WTC11 (cell line): ENCODE measurements around the gene WFDC12. TPM values are rescaled to one million over a fixed set of nuclear protein-coding genes. Genes with fewer than 3 reads are reported as not detected.

Experiments used
- ATAC-seq: fragments of 200-7000 bp; cut with Tn5 transposase; 2 replicates; pipeline ENCODE4 v1.10.0; 2021; ENCODE audit warnings: mild to moderate bottlenecking, moderate library complexity
- CTCF ChIA-PET: fragments of 300-600 bp; sonication (Branson Sonifier 250); formaldehyde crosslinking; loops from one replicate; lab custom pipeline; 2021; ENCODE audit warnings: antibody characterized with exemption; lab: Charles Lee
- POLR2A ChIA-PET: fragments of 350-600 bp; sonication (Branson Sonifier 250); formaldehyde crosslinking; loops from one replicate; lab custom pipeline; 2021; ENCODE audit warnings: antibody characterized with exemption; lab: Charles Lee
- DNase-seq: peaks from one replicate; pipeline ENCODE4 v3.0.0; 2021; ENCODE audit warnings: low spot score
- H3K27ac Mint-ChIP-seq: 2 replicates; pipeline ENCODE4 v1.8.0; 2021; ENCODE audit warnings: mixed read lengths
- H3K27me3 Mint-ChIP-seq: 2 replicates; pipeline ENCODE4 v1.8.0; 2021; ENCODE audit warnings: low read depth, mild to moderate bottlenecking, moderate library complexity, mixed read lengths
- H3K36me3 Mint-ChIP-seq: 2 replicates; pipeline ENCODE4 v1.8.0; 2021; ENCODE audit warnings: mixed read lengths
- H3K4me1 Mint-ChIP-seq: 2 replicates; pipeline ENCODE4 v1.8.0; 2022; ENCODE audit warnings: mixed read lengths
- H3K4me3 Mint-ChIP-seq: 2 replicates; pipeline ENCODE4 v1.8.0; 2021; ENCODE audit warnings: mild to moderate bottlenecking, moderate library complexity, mixed read lengths
- H3K9me3 Mint-ChIP-seq: 2 replicates; pipeline ENCODE4 v1.8.0; 2021; ENCODE audit warnings: mixed read lengths
- ELF4 ChIP-seq: sonication (generic); formaldehyde crosslinking; IDR thresholded peaks from 2 replicates; pipeline ENCODE4 v1.8.1; 2022; ENCODE audit warnings: low read depth, mild to moderate bottlenecking, moderate library complexity, missing genetic modification reagents
- GTF2I ChIP-seq: fragments of 250-450 bp; sonication (Bioruptor Pico); conservative IDR thresholded peaks from 2 replicates; pipeline ENCODE4 v1.4.0; 2021; ENCODE audit warnings: mild to moderate bottlenecking
- NFYB ChIP-seq: sonication (generic); formaldehyde crosslinking; conservative IDR thresholded peaks from 2 replicates; pipeline ENCODE4 v1.8.0; 2022; ENCODE audit warnings: low read depth, missing genetic modification reagents
- NR1H2 ChIP-seq: sonication (generic); formaldehyde crosslinking; IDR thresholded peaks from 2 replicates; pipeline ENCODE4 v1.9.0; 2021; ENCODE audit warnings: mild to moderate bottlenecking, moderate library complexity, missing genetic modification reagents
- PRRX2 ChIP-seq: fragments of 250-450 bp; sonication (Bioruptor Pico); IDR thresholded peaks from 2 replicates; pipeline ENCODE4 v1.8.0; 2021; ENCODE audit warnings: mild to moderate bottlenecking
- ZBTB21 ChIP-seq: sonication (generic); formaldehyde crosslinking; IDR thresholded peaks from 2 replicates; pipeline ENCODE4 v1.8.1; 2023; ENCODE audit warnings: mild to moderate bottlenecking, missing genetic modification reagents, borderline replicate concordance
- ZNF138 ChIP-seq: sonication (generic); formaldehyde crosslinking; conservative IDR thresholded peaks from 2 replicates; pipeline ENCODE4 v1.8.1; 2022; ENCODE audit warnings: mild to moderate bottlenecking, moderate library complexity, missing genetic modification reagents
- ZNF317 ChIP-seq: sonication (generic); formaldehyde crosslinking; IDR thresholded peaks from 2 replicates; pipeline ENCODE4 v1.8.1; 2023; ENCODE audit warnings: low read depth, mild to moderate bottlenecking, moderate library complexity, missing genetic modification reagents, borderline replicate concordance
- ZNF396 ChIP-seq: fragments of 250-450 bp; sonication (Bioruptor Pico); IDR thresholded peaks from 2 replicates; pipeline ENCODE4 v1.8.0; 2021; ENCODE audit warnings: mild to moderate bottlenecking, moderate library complexity, borderline replicate concordance
- total RNA-seq: library from RNA; stranded (reverse); gene quantifications from 3 replicates; pipeline ENCODE4 v1.2.3, GENCODE V29; 2021
- TF ChIP-seq, protein P1 (sequence below): sonication (generic); formaldehyde crosslinking; IDR thresholded peaks from 2 replicates; pipeline ENCODE4 v1.8.0; 2023; ENCODE audit warnings: missing genetic modification reagents, mild to moderate bottlenecking, borderline replicate concordance
- TF ChIP-seq, protein P2 (sequence below): sonication (generic); formaldehyde crosslinking; IDR thresholded peaks from 2 replicates; pipeline ENCODE4 v1.8.1; 2022; ENCODE audit warnings: mild to moderate bottlenecking, missing genetic modification reagents, moderate library complexity, borderline replicate concordance
- TF ChIP-seq, protein P3 (sequence below): sonication (generic); formaldehyde crosslinking; IDR thresholded peaks from 2 replicates; pipeline ENCODE4 v1.8.1; 2022; ENCODE audit warnings: mild to moderate bottlenecking, moderate library complexity, missing genetic modification reagents
- TF ChIP-seq, protein P4 (sequence below): fragments of 250-450 bp; sonication (Bioruptor Pico); IDR thresholded peaks from 2 replicates; pipeline ENCODE4 v1.9.0; 2021; ENCODE audit warnings: mild to moderate bottlenecking, borderline replicate concordance
- TF ChIP-seq, protein P5 (sequence below): sonication (generic); formaldehyde crosslinking; IDR thresholded peaks from 2 replicates; pipeline ENCODE4 v1.8.1; 2023; ENCODE audit warnings: mild to moderate bottlenecking, moderate library complexity, missing genetic modification reagents

WFDC12 gene
- total RNA-seq, 1 experiment from 2014 or later, result not detected

DNA sequence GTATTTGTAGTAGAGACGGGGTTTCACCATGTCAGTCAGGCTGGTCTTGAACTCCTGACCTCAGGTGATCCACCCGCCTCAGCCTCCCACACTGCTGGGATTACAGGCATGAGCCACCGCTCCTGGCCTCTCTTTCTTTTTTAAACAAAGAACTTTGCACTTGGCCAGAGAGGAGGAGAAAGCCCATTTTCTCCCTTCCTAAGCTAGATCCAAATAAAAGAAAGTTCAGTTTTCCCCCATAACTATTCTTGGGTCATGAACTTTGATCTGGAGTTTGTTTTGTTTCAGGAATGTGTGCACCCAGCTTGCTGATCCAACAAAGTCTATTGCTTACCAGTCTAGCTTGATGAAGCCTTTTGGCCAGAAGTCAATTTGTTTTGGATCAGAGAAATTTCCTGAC is 46.7 kb downstream of the WFDC12 start:
- ATAC-seq (no peak), DNase-seq (no peak)
- Mint-ChIP-seq H3K27ac (no peak overlapping the region), H3K4me3 (no peak overlapping the region), H3K27me3 (no peaks in the 10 kb centered on the region), H3K9me3 (peaks cover 11% of the 10 kb centered on the region), H3K36me3 (peaks cover 36% of the 10 kb centered on the region), H3K4me1 (peaks cover 20% of the 10 kb centered on the region)
- ChIA-PET CTCF (interaction anchor here (0.6 to 2.5 kb wide), 3 partner anchors 18 to 118 kb away, joined by 3 to 6 read pairs (median 6); partner anchors contain the start of gene TOMM34), POLR2A (no interaction called here)
- TF ChIP-seq NR1H2 (CRISPR knock-in tag) (no peak), ZBTB21 (CRISPR knock-in tag) (no peak), ELF4 (CRISPR knock-in tag) (no peak), ZNF138 (CRISPR knock-in tag) (no peak), GTF2I (CRISPR knock-in tag) (no peak), ZNF396 (no peak), ZNF317 (CRISPR knock-in tag) (no peak), NFYB (CRISPR knock-in tag) (no peak), PRRX2 (CRISPR knock-in tag) (no peak)
- TF ChIP-seq, protein P1, sequence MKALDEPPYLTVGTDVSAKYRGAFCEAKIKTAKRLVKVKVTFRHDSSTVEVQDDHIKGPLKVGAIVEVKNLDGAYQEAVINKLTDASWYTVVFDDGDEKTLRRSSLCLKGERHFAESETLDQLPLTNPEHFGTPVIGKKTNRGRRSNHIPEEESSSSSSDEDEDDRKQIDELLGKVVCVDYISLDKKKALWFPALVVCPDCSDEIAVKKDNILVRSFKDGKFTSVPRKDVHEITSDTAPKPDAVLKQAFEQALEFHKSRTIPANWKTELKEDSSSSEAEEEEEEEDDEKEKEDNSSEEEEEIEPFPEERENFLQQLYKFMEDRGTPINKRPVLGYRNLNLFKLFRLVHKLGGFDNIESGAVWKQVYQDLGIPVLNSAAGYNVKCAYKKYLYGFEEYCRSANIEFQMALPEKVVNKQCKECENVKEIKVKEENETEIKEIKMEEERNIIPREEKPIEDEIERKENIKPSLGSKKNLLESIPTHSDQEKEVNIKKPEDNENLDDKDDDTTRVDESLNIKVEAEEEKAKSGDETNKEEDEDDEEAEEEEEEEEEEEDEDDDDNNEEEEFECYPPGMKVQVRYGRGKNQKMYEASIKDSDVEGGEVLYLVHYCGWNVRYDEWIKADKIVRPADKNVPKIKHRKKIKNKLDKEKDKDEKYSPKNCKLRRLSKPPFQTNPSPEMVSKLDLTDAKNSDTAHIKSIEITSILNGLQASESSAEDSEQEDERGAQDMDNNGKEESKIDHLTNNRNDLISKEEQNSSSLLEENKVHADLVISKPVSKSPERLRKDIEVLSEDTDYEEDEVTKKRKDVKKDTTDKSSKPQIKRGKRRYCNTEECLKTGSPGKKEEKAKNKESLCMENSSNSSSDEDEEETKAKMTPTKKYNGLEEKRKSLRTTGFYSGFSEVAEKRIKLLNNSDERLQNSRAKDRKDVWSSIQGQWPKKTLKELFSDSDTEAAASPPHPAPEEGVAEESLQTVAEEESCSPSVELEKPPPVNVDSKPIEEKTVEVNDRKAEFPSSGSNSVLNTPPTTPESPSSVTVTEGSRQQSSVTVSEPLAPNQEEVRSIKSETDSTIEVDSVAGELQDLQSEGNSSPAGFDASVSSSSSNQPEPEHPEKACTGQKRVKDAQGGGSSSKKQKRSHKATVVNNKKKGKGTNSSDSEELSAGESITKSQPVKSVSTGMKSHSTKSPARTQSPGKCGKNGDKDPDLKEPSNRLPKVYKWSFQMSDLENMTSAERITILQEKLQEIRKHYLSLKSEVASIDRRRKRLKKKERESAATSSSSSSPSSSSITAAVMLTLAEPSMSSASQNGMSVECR, result no peak
- TF ChIP-seq, protein P2, sequence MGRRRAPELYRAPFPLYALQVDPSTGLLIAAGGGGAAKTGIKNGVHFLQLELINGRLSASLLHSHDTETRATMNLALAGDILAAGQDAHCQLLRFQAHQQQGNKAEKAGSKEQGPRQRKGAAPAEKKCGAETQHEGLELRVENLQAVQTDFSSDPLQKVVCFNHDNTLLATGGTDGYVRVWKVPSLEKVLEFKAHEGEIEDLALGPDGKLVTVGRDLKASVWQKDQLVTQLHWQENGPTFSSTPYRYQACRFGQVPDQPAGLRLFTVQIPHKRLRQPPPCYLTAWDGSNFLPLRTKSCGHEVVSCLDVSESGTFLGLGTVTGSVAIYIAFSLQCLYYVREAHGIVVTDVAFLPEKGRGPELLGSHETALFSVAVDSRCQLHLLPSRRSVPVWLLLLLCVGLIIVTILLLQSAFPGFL (CRISPR knock-in tag), result no peak
- TF ChIP-seq, protein P3, sequence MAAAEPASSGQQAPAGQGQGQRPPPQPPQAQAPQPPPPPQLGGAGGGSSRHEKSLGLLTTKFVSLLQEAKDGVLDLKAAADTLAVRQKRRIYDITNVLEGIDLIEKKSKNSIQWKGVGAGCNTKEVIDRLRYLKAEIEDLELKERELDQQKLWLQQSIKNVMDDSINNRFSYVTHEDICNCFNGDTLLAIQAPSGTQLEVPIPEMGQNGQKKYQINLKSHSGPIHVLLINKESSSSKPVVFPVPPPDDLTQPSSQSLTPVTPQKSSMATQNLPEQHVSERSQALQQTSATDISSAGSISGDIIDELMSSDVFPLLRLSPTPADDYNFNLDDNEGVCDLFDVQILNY, result no peak
- TF ChIP-seq, protein P4, sequence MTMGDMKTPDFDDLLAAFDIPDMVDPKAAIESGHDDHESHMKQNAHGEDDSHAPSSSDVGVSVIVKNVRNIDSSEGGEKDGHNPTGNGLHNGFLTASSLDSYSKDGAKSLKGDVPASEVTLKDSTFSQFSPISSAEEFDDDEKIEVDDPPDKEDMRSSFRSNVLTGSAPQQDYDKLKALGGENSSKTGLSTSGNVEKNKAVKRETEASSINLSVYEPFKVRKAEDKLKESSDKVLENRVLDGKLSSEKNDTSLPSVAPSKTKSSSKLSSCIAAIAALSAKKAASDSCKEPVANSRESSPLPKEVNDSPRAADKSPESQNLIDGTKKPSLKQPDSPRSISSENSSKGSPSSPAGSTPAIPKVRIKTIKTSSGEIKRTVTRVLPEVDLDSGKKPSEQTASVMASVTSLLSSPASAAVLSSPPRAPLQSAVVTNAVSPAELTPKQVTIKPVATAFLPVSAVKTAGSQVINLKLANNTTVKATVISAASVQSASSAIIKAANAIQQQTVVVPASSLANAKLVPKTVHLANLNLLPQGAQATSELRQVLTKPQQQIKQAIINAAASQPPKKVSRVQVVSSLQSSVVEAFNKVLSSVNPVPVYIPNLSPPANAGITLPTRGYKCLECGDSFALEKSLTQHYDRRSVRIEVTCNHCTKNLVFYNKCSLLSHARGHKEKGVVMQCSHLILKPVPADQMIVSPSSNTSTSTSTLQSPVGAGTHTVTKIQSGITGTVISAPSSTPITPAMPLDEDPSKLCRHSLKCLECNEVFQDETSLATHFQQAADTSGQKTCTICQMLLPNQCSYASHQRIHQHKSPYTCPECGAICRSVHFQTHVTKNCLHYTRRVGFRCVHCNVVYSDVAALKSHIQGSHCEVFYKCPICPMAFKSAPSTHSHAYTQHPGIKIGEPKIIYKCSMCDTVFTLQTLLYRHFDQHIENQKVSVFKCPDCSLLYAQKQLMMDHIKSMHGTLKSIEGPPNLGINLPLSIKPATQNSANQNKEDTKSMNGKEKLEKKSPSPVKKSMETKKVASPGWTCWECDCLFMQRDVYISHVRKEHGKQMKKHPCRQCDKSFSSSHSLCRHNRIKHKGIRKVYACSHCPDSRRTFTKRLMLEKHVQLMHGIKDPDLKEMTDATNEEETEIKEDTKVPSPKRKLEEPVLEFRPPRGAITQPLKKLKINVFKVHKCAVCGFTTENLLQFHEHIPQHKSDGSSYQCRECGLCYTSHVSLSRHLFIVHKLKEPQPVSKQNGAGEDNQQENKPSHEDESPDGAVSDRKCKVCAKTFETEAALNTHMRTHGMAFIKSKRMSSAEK, result no peak
- TF ChIP-seq, protein P5, sequence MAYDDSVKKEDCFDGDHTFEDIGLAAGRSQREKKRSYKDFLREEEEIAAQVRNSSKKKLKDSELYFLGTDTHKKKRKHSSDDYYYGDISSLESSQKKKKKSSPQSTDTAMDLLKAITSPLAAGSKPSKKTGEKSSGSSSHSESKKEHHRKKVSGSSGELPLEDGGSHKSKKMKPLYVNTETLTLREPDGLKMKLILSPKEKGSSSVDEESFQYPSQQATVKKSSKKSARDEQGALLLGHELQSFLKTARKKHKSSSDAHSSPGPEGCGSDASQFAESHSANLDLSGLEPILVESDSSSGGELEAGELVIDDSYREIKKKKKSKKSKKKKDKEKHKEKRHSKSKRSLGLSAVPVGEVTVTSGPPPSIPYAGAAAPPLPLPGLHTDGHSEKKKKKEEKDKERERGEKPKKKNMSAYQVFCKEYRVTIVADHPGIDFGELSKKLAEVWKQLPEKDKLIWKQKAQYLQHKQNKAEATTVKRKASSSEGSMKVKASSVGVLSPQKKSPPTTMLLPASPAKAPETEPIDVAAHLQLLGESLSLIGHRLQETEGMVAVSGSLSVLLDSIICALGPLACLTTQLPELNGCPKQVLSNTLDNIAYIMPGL (CRISPR knock-in tag), result no peak

Other genes with a start within 250 kb of the WFDC12 start
- gene YWHAB, start 238.8 kb downstream of the WFDC12 start, total RNA-seq, result 177 to 216 TPM (median 183 TPM) in 3 replicates
- gene PABPC1L, start 214.4 kb downstream of the WFDC12 start, total RNA-seq, result 88.3 to 98.2 TPM (median 90.7 TPM) in 3 replicates
- 35.9 to 37.7 TPM (median 36.7 TPM) in 3 replicates for gene TOMM34, start 164.1 kb downstream of the WFDC12 start, total RNA-seq
- gene STK4, start 158.0 kb downstream of the WFDC12 start, total RNA-seq, result 36.0 to 41.2 TPM (median 37.9 TPM) in 3 replicates
- 1.2 to 2.1 TPM (median 2.1 TPM) in 3 replicates for gene KCNS1, start 23.3 kb downstream of the WFDC12 start, total RNA-seq
- gene WFDC5, start 9.3 kb downstream of the WFDC12 start, total RNA-seq, result not detected in 3 replicates
- gene PI3, start 50.4 kb upstream of the WFDC12 start, total RNA-seq, result not detected in 3 replicates
- 2.0 to 2.9 TPM (median 2.1 TPM) in 3 replicates for gene SEMG1, start 82.6 kb upstream of the WFDC12 start, total RNA-seq
- gene SEMG2, start 96.9 kb upstream of the WFDC12 start, total RNA-seq, result not detected in 3 replicates
- 0.60 to 0.78 TPM (median 0.74 TPM) in 3 replicates for gene SLPI, start 130.1 kb upstream of the WFDC12 start, total RNA-seq
- 0.78 to 0.85 TPM (median 0.80 TPM) in 3 replicates for gene RBPJL, start 182.4 kb upstream of the WFDC12 start, total RNA-seq
- gene MATN4, start 183.8 kb upstream of the WFDC12 start, total RNA-seq, result 1.9 to 2.5 TPM (median 2.2 TPM) in 3 replicates
- 64.0 to 69.6 TPM (median 69.5 TPM) in 3 replicates for gene SDC4, start 224.0 kb upstream of the WFDC12 start, total RNA-seq
- gene SYS1, start 238.7 kb upstream of the WFDC12 start, total RNA-seq, result 15.4 to 20.1 TPM (median 16.4 TPM) in 3 replicates